ENCODE measurements around the gene CNGA4. TPM values are rescaled to one million over a fixed set of nuclear protein-coding genes. Genes with fewer than 3 reads are reported as not detected.
"Not testable (repeated sequence)": the region's sequence is repeated elsewhere in the genome, so short reads cannot be mapped to it uniquely, and the experiment has no call there.

Gene CNGA4
- polyA plus RNA-seq, 1 donor, result 0.27 TPM

DNA sequence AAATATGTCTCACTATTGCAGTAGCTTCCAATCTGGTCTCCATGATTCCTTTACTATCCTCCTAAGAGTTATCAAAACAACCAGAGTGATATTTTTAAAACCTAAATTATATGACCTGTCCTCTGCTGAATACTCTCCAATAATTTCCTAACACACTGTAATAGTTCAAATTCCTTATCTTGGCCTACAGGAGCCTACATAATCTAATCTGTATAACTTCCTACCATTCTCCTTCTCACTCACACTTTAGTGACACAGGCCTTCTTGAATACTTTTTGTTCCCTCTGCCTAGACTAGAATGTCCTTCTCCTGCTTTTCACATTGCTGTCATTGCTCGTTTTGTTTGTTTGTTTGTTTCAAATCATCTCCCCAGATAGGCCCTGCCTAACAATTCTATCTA lies 13.9 kb upstream of the CNGA4 start:
- DNase-seq, result no peak

- DNase-seq, result no peak
Measured at GRCh38 chr11:6225896-6226295, 13.0 kb upstream of the CNGA4 start.

- no peak for DNase-seq
Measured at GRCh38 chr11:6228520-6228919, 10.4 kb upstream of the CNGA4 start.

DNA sequence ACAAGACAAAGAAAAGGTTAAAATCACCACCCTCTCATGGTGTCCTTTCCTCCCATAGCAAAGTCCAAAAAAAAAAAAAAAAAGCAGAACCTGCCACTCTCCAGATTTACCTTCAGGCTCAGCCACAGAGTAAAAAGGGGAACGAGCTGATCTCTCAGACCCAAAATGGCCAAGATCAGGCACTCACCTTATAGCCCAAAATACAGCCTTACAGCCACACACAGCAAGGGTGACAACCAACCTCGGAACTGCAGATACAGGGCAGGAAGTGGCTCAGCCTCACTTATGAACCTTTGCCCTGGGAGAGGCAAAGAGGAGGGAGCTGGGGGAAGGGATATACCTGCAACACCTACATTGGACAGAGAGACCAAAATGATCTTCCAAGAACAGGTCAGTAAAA lies 9.0 kb upstream of the CNGA4 start:
- no peak for DNase-seq

DNA sequence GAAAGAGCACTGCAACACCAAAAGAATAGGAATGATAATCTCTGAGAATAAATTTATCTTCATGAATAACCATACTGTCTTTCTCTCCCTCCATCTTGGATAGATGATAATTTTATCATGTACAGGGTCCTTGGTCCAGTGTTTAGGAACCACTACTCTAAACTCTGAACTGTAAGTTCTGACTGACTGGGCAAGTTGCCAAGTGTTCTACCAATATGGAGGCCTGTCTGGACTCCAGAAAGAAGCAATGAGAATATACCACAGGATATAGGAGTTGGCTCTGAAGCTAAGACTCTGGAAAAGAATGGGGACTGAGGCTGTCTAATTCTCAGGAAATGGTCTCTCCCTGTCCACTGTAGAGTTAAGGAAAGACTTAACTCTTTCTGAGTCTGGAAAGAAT lies 6.0 kb upstream of the CNGA4 start:
- DNase-seq, result no peak

DNA sequence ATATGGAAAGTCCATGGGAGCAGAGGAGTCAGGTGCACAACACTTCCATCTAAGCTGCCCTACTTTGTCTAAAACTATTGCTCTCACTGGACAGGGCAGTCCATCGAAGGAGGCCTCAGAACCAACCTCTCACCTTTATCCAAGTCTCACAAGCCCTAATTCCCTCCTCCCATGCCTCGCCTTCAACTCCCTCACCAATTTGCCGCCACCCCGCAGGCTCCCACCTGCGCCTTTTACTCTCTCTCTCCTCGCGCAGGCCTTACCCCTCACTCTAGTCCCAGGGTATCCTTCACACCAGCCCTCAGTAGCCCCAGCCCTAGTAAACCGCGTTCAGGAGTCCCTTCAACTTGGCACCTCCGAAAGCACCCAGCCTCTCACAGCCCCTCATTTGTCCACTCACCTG lies 4.9 kb upstream of the CNGA4 start:
- DNase-seq, result peak; percentile 11

DNA sequence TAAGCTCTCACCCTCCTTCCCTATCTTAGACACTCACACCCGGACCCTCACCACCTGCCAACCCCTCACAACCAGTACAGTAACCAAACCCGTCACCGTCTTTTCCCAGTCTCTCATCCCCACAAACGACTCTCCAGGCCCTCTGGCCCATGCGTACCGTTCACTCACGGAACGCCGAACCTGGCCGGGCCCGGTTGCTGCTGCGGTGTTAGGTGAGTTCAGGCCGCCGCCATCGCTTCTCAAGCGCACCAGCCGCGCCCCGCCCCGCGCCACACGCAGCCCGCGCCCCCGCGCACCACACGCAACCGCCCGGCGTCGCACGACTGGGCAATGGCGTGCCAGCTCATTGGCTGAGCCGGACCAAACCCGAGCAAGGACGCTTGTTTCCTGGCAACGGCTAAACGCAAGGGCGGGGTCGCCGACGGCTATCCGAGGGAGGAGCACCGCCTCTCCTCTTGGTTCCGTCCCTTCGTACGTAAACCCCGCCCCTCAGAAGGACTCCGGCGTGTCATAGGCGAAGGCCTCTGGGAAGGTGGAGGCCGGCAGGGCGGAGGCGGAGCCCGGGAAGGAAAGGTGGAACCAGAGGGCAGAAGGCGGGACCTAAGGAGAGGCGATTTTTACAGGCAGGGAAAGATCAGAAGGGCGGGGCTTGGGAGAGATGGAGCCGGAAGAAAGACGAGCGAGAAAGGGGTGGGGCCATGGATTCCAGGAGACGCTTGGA lies 4.3 kb upstream of the CNGA4 start, which contains the start of gene FHIP1B:
Gene FHIP1B, minus strand, starts transcription at position 250 of the 721 bp plus-strand sequence. CDS start 10,120 bp downstream, outside the sequence.
- DNase-seq, result peak; percentile 100

DNA sequence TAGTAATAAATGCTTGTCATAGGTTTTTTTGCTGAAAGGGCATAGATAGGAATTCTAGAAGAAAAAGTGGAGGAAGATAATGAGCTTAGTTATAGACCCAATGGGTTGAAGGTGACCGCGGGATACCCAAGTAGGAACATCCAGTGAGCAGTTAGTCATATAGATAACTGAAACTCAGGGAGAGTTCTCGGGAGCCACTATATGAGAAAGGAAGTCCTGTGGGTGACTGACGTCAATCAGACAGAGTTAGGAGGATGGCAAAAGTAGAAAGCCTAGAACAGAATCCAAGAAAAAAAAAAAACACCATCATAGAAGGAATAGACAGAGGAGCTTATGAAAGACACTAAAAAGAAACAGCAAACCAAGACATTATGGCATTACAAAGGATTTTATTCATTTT lies 1.6 kb upstream of the CNGA4 start:
- no peak for DNase-seq

- DNase-seq, result no peak
Measured at GRCh38 chr11:6237761-6238302, 1.1 kb upstream of the CNGA4 start.

DNA sequence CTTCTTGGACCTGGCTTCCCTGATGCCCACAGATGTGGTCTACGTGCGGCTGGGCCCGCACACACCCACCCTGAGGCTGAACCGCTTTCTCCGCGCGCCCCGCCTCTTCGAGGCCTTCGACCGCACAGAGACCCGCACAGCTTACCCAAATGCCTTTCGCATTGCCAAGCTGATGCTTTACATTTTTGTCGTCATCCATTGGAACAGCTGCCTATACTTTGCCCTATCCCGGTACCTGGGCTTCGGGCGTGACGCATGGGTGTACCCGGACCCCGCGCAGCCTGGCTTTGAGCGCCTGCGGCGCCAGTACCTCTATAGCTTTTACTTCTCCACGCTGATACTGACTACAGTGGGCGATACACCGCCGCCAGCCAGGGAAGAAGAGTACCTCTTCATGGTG lies 1.2 kb downstream of the CNGA4 start:
- no peak for DNase-seq

- DNase-seq, result no peak
Measured at GRCh38 chr11:6240781-6241180, 1.9 kb downstream of the CNGA4 start.

- no peak for DNase-seq
Measured at GRCh38 chr11:6241316-6241715, 2.4 kb downstream of the CNGA4 start.

GRCh38 chr11:6245536-6245935 lies 6.6 kb downstream of the CNGA4 start:
- no peak for DNase-seq

GRCh38 chr11:6248248-6248647 lies 9.4 kb downstream of the CNGA4 start:
- DNase-seq, result no peak

GRCh38 chr11:6248897-6249296 lies 10.0 kb downstream of the CNGA4 start:
- DNase-seq, result not testable (repeated sequence)

GRCh38 chr11:6249770-6250555 lies 11.1 kb downstream of the CNGA4 start:
- DNase-seq, result no peak

DNA sequence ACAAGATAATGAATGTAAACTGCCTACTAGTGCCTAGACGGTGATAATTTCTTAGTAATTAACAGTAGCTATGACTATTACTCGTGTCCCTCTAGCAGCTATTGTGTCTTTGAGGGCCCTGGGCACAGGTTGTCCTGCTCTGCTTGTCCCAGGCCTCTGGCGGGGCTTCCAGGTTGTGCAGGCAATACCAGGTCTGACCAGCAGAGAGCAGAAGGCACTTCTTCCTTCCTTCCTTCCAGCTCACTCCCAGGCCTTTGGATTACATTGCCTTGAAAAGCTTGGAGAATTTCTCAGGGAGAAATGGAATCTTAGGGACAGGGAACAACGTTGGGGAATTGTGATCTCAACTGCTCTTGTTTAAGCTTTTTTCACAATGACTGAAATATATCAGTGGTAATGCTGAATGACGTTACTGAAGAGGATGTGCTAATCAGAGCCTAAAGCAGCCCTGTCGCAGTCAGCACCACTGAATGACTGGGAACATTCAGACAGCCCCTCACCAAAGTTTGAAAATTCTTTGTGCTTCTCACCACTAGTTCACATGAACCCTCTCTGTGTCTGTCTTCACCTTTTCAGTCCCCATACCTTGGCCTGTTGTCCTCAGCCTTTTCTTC lies 12.3 kb downstream of the CNGA4 start:
- DNase-seq, result peak; percentile 64

DNA sequence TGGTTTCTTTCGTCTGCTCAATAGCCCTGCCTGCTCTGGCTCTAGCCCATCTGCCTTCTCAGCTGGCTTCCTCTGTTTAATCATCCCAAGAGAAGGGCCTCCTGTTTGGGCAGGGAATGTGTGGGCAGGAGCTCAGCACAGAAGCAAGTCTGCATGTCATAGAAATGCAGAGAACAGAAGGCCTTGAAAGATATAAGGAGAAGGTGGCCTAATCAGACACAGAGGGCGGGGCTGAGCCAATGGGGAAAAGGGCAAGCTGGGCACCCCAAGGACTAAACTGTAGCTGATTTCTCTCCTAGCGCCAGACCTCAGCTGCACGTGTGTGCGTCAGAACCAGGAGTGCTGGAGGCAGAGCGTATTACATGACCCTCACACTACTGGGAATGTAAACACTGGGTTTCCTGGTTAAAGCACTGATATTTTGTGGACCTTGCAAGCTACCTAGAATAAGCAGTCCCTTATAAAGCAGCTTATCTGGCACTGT lies 13.1 kb downstream of the CNGA4 start:
- DNase-seq, result no peak

GRCh38 chr11:6253197-6253596 lies 14.3 kb downstream of the CNGA4 start:
- DNase-seq, result no peak

DNA sequence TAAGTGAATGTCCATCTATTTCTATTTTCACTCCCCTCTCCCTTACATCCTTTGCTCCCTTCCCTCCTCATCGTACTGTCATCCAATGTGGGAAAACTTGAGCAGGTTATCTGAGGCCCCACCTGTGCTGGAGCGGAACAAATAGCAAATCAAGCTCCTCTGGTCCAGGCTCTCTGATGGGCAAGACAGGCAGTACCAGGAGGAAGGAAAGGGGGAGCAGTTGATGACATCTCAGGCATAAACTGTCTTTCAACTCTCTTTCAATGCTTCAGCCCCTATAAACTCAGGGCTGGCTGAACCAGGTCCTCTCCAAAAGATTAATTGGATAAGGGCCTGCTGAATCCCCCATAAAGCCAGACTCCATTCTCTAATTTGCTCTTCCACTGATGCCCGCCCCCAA lies 19.3 kb downstream of the CNGA4 start:
- no peak for DNase-seq

GRCh38 chr11:6258571-6259081 lies 19.7 kb downstream of the CNGA4 start:
- no peak for DNase-seq

GRCh38 chr11:6260207-6260726 lies 21.4 kb downstream of the CNGA4 start:
- DNase-seq, result no peak

- no peak for DNase-seq
Measured at GRCh38 chr11:6263662-6264061, 24.8 kb downstream of the CNGA4 start.
